Effector memory CD8-positive, alpha-beta T cell (primary cell): Measurements from ENCODE around the gene MRPS11.
"Not testable (repeated sequence)": the region's sequence is repeated elsewhere in the genome, so short reads cannot be mapped to it uniquely, and the experiment has no call there.

Experiments used
- ATAC-seq: fragments of 150-1000 bp; cut with Tn5 transposase; replicated peaks from 2 replicates; pipeline ENCODE4 v1.10.0; 2021; ENCODE audit warnings: mild to moderate bottlenecking, moderate library complexity
- DNase-seq, 3 experiments: peaks; one replicate each; pipeline ENCODE4 v3.0.0; 2021
- H3K27ac Mint-ChIP-seq, 2 donors: one replicate each; pipeline ENCODE4 v1.8.0; 2022; ENCODE audit warnings: mild to moderate bottlenecking in 2 of 2, mixed read lengths in 2 of 2, moderate library complexity in 2 of 2
- H3K27me3 Mint-ChIP-seq, 2 donors: one replicate each; pipeline ENCODE4 v1.8.0; 2022; ENCODE audit warnings: mixed read lengths in 2 of 2
- H3K36me3 Mint-ChIP-seq: one replicate; pipeline ENCODE4 v1.8.0; 2022; ENCODE audit warnings: mild to moderate bottlenecking, moderate library complexity, mixed read lengths; ENCODE audit not compliant: insufficient read depth
- H3K4me1 Mint-ChIP-seq, 2 donors: one replicate each; pipeline ENCODE4 v1.8.0; 2022; ENCODE audit warnings: low read depth in 2 of 2, mixed read lengths in 2 of 2
- H3K4me3 Mint-ChIP-seq, 2 donors: one replicate each; pipeline ENCODE4 v1.8.0; 2022; ENCODE audit warnings: mild to moderate bottlenecking in 2 of 2, mixed read lengths in 2 of 2, moderate library complexity in 2 of 2
- H3K9me3 Mint-ChIP-seq, 2 donors: one replicate each; pipeline ENCODE4 v1.8.0; 2022; ENCODE audit warnings: mixed read lengths in 2 of 2

The MRPS11 gene

DNA sequence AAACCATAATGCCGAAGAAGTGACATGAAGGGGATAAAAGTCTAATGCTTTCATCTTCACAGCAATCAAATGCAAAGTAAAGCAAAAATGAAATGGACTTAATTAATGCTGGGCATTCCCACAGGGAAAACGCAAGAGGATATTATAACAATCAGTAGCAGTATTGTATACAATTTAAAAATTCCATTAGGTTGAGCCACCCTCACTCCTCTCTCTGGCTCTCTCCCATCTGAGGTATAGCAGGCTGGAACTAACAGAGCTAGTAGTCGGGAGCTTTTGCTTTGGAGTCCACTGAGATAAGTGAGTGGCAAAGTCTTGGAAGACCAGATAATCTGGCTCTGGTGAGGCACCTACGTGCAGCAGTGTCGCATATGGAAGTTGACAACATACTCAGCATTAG, 45.1 kb downstream of the MRPS11 start:
- no peaks in the 10 kb centered on the region for H3K4me1 Mint-ChIP-seq
- DNase-seq (no peak), ATAC-seq (no peak)
- H3K36me3 Mint-ChIP-seq = no peaks in the 10 kb centered on the region
- H3K9me3 Mint-ChIP-seq = no peaks in the 10 kb centered on the region
- H3K27ac Mint-ChIP-seq = no peak overlapping the region
- H3K27me3 Mint-ChIP-seq = no peaks in the 10 kb centered on the region
- no peak overlapping the region for H3K4me3 Mint-ChIP-seq

GRCh38 chr15:88513195-88513594, 45.7 kb downstream of the MRPS11 start:
- ATAC-seq = no peak
- Mint-ChIP-seq H3K36me3 (no peaks in the 10 kb centered on the region), H3K27me3 (no peaks in the 10 kb centered on the region), H3K27ac (no peak overlapping the region), H3K9me3 (no peaks in the 10 kb centered on the region), H3K4me1 (no peaks in the 10 kb centered on the region), H3K4me3 (no peak overlapping the region)
- no peak for DNase-seq

DNA sequence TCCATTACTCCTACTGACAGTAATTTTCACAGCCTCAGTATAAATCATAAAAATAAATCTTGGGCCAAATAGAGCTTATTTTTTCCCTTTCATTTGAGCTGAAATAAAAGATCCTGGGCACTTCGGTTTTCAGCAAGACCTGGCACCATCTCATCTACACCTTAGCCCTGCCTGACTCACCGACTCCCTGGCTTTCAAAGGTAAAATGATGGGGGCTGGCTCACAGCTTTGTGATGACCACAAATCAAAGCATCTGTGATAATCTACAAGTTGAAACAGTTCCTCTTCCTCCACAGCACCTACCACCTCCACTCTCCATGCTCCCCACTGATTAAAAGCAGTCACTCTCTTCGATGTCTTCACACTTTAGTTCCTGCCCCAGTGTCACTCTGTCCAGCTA, 51.4 kb downstream of the MRPS11 start:
- H3K9me3 Mint-ChIP-seq = no peaks in the 10 kb centered on the region
- ATAC-seq (no peak), DNase-seq (no peak)
- no peak overlapping the region for H3K4me3 Mint-ChIP-seq
- H3K27ac Mint-ChIP-seq = no peak overlapping the region
- no peaks in the 10 kb centered on the region for H3K27me3 Mint-ChIP-seq
- no peaks in the 10 kb centered on the region for H3K4me1 Mint-ChIP-seq
- H3K36me3 Mint-ChIP-seq = no peaks in the 10 kb centered on the region

DNA sequence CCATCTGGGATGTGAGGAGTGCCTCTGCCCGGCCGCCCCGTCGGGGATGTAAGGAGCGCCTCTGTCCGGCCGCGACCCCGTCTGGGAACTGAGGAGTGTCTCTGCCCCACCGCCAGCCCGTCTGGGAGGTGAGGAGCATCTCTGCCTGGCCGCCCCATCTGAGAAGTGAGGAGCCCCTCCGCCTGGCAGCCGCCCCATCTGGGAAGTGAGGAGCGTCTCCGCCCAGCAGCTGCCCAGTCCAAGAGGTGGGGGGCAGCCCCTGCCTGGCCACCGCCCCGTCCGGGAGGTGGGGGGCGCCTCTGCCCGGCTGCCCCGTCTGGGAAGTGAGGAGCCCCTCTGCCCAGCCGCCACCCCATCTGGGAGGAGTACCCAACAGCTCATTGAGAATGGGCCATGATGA, 56.6 kb downstream of the MRPS11 start:
- not testable (repeated sequence) for H3K27me3 Mint-ChIP-seq, H3K4me3 Mint-ChIP-seq, DNase-seq, H3K4me1 Mint-ChIP-seq, H3K9me3 Mint-ChIP-seq, H3K36me3 Mint-ChIP-seq, H3K27ac Mint-ChIP-seq, ATAC-seq

GRCh38 chr15:88525418-88525817, 57.9 kb downstream of the MRPS11 start:
- no peak for DNase-seq
- H3K4me3 Mint-ChIP-seq = no peak overlapping the region
- H3K9me3 Mint-ChIP-seq = no peaks in the 10 kb centered on the region
- peaks cover 10% of the 10 kb centered on the region for H3K36me3 Mint-ChIP-seq
- no peak for ATAC-seq
- H3K27me3 Mint-ChIP-seq = no peaks in the 10 kb centered on the region
- H3K4me1 Mint-ChIP-seq = peaks cover 0 to 7% of the 10 kb centered on the region in 2 donors
- no peak overlapping the region for H3K27ac Mint-ChIP-seq

- Mint-ChIP-seq H3K27me3 (no peaks in the 10 kb centered on the region), H3K9me3 (no peaks in the 10 kb centered on the region), H3K27ac (no peak overlapping the region), H3K4me3 (no peak overlapping the region), H3K4me1 (peaks cover 0 to 7% of the 10 kb centered on the region in 2 donors), H3K36me3 (peaks cover 17% of the 10 kb centered on the region)
- DNase-seq (no peak), ATAC-seq (no peak)
Observed at GRCh38 chr15:88526247-88526879, 58.9 kb downstream of the MRPS11 start.

DNA sequence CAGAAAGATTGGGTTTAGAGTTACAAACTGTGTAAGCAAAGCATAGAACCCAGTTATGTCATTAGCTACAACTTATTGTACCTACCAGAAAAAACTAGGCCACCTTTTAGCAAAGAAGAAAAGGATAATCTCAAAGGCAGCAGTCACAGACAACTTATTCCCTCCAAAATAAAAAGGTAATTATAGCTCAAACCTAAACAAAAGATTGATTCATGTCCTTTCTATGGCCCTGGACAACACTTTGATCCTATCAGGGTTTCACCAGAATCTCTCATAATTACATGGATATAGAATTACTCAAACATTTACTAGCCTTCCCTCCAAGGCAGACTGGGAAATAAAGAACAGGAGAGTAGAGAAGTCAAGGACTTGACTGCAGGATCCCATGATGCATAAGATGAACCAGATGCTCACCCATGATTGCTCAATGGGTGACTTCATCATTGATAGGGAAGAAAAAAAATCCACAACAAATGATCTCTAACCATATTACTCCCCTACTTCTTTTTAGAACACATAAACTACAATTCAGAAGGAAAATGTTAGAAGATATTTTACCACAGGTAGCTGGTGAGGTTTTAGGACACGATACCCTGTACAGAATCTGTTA, 61.6 kb downstream of the MRPS11 start:
- ATAC-seq = no peak

More for the DNA sequence above, 61.6 kb downstream of the MRPS11 start:
- no peaks in the 10 kb centered on the region for H3K27me3 Mint-ChIP-seq
- no peak overlapping the region for H3K4me3 Mint-ChIP-seq
- H3K36me3 Mint-ChIP-seq = peaks cover 18% of the 10 kb centered on the region
- no peaks in the 10 kb centered on the region for H3K9me3 Mint-ChIP-seq
- DNase-seq = no peak
- H3K4me1 Mint-ChIP-seq = peaks cover 0 to 10% of the 10 kb centered on the region in 2 donors
- H3K27ac Mint-ChIP-seq = no peak overlapping the region
